HG02759 (cell line): ENCODE data around the gene CTBP2.
"Not testable (repeated sequence)": the region's sequence is repeated elsewhere in the genome, so short reads cannot be mapped to it uniquely, and the experiment has no call there.

Source experiments
- ATAC-seq: cut with Tn5 transposase; IDR thresholded peaks from one replicate; pipeline ENCODE4 v1.9.1; 2021; ENCODE audit warnings: mild to moderate bottlenecking, moderate library complexity; ENCODE audit not compliant: unreplicated experiment

Gene CTBP2

GRCh38 chr10:125089469-125089868 lies 70.9 kb downstream of the CTBP2 start:
- ATAC-seq = no peak

DNA sequence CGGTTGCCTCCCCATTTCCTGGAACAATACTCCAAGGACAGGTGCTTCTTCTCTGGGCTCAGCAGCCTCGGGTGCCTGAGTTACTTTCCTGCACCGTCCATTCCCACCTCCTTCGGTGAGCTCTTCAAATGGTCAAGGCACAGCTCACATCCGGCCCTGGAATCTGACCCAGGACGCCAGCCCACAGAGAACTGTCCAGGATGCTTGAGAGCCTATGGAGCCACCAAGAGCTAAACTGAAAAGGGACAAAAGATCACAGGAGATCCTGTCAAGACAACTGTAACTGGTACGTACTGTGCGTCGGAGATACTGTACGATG lies 72.5 kb downstream of the CTBP2 start:
- ATAC-seq = no peak

GRCh38 chr10:125087191-125087896 lies 73.0 kb downstream of the CTBP2 start:
- ATAC-seq = no peak

- ATAC-seq = no peak
Observed at GRCh38 chr10:125086691-125087090, 73.7 kb downstream of the CTBP2 start.

GRCh38 chr10:125085258-125086054 lies 74.9 kb downstream of the CTBP2 start:
- no peak for ATAC-seq

DNA sequence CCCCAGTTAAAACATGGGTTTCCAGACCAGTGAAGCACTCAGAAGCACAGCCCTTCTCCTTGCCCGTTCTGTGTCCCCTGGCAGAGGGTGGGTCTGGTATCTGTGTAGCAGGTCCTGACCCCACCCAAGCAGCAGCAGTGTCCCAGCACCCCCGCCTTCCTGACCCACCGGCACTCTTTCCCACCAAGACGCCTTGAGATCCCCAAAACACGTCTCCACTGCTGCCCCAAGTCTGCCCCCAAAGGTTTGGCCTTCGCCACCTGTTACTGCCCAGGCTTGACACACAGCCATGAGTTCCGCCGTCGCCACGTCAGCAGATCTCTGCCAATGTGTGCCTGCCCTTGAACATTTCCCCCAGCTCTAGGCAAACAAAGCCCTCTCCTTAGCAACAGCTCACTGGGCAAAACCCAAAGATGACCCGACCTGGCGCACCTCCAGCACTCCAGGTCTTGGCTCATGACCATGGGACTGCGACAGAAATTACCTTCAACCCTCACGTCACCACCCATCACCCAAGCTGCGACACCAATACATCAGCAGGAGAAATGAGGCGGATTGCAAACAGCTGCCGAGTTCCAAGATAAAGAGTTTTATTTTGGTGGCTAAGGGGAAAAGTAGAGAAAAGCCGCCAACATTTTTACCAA lies 75.6 kb downstream of the CTBP2 start:
- no peak for ATAC-seq

DNA sequence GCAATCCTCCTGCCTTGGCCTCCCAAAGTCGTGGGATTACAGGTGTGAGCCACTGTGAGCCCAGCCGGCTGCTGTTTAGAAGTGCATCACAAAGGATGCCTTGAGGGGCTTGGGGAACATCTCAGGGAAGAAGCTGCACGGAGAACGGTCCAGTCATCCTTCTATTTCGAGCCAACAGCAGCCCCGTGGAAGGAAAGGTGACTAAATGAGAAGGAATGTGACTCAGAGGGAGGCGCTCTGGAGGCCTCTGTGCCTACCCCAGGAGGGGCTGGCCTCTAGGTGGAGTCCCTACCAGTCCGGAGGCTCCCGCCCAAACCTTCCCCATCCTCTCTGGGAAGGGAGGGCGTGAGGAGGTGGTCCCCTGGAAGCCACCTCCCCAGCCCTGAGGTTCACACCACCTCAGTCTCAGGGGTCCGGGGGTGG lies 76.2 kb downstream of the CTBP2 start:
- no peak for ATAC-seq

- no peak for ATAC-seq
Observed at GRCh38 chr10:125083576-125083920, 76.8 kb downstream of the CTBP2 start.

GRCh38 chr10:125082881-125083575 lies 77.3 kb downstream of the CTBP2 start:
- no peak for ATAC-seq

GRCh38 chr10:125082471-125082870 lies 77.9 kb downstream of the CTBP2 start:
- ATAC-seq = not testable (repeated sequence)

GRCh38 chr10:125081931-125082330 lies 78.4 kb downstream of the CTBP2 start:
- no peak for ATAC-seq

- no peak for ATAC-seq
Observed at GRCh38 chr10:125080984-125081383, 79.4 kb downstream of the CTBP2 start.

DNA sequence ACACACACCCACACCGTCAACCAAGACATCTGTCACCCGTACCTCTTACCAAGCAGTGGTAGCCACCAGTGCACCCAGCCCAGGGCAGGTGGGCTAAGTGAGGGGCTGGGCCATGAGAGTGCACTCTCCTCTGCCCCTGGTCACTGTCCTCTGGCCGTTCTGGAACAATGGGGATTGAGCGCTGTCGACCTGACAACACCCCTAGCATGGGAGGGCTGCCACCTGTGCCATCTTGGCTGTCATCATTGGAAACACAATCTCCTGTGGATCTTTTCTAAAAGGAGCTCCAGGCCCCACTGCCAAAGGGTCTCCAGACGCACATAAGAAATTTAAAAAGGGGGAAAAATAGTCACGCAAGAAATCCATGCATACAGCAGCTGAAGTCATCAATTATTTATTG lies 80.1 kb downstream of the CTBP2 start:
- no peak for ATAC-seq

DNA sequence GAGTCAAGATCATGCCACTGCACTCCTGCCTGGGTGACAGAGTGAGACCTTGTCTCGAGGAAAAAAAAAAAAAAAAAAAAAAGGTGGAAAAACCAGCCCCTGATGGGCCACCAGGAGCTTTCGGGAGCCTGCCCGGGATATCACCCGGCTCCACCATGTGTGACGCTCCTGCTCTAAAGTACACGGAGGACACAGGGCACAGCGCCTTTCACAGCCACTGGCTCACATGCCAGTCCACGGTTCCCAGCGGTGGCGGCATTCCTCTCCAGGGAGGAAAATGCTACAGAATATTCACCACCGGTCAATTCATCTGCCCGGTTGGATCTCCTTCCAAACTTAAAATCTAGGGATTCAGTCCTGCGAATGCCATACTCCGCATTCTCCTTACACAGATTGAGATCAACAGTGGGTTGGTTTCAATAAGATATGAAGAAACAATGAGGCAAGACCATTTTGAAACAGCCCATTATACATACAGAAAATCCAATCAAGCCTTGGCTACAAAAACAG lies 81.2 kb downstream of the CTBP2 start:
- ATAC-seq = no peak

DNA sequence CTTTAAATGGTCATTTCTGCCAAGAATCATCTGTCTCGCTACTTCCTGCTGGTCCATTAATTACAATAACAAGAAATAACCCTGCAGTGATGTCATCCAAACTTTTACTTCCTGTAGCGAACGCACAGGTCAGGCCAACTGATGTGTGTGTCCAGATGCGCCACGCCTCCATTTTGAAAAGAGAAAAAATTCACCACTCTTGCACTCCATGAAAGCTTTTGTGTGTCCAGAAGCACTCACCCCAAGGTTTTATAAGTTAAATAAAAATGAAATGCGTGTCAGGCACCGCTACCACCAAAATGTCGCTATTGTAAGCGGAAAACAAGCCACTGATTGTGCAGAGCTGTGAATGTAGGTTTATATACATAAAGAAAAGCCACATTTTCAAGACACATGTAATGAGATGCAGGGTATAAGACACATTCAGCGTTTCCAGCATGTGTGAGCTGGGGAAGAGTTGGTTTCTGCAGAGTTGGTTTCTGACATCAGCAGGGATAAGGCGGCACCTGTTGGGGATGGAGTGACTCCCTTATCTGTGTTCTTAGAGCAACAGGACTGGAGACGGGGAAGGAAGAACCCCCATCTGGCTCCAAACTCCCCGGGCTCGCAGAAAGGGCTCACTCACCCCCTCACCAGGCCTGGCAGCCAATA lies 83.3 kb downstream of the CTBP2 start:
- ATAC-seq = no peak

GRCh38 chr10:125076121-125076825 lies 84.1 kb downstream of the CTBP2 start:
- no peak for ATAC-seq

DNA sequence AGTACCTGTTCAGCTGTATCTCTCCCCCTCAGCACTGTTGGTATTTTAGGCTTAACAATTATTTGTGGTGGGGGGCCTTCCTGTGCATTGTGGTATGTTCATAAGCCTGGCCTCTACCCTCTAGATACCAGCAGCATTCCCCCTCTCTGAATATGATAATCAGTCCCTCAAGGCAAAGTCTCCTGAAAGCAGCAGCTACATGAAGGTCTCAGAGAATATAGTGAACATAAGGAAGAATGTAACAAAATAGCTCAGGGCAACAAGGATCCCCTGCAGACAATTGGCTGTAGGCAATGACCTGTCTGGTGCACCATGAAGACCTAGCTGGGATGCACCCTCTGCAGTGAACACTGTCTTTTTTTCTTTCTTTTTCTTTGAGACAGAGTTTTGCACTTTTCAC lies 86.4 kb downstream of the CTBP2 start:
- no peak for ATAC-seq

DNA sequence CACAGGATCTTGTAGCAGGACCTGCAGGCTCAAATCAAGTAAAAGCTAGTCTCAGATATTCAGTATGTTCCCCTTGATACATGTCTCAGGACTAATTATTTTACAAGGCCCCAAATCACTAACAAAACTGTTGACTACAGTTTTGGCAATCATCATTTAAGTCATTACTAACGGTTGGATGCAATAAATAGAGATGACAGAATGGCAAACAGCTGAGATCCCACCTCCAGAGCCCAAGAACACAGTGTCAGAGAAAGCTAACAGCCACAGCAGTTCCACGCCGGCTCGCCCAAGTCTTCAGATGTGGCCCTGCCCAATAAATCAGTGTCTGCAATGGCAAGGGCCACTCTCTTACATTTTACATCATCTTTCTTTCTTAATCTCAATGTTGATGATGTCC lies 87.6 kb downstream of the CTBP2 start:
- ATAC-seq = no peak

DNA sequence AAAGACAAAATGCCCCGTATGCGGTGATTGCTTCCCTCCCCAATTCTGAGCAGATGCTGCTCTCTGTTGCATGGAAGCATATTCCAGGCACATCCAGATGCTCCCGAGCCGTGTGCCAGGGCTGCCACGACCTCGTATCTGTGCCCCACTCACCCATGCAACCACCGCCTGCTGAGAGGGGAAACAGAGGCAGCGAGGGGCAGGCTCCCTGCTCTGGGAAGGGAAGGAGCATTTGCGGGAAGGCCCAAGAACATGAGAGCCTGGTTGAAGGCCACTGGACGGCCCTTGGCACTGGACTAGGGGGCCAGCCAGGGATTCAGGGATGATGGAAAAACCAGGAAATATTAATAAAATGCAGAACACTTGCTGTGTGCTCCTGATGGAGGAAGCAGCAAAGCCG lies 89.4 kb downstream of the CTBP2 start:
- ATAC-seq = no peak

DNA sequence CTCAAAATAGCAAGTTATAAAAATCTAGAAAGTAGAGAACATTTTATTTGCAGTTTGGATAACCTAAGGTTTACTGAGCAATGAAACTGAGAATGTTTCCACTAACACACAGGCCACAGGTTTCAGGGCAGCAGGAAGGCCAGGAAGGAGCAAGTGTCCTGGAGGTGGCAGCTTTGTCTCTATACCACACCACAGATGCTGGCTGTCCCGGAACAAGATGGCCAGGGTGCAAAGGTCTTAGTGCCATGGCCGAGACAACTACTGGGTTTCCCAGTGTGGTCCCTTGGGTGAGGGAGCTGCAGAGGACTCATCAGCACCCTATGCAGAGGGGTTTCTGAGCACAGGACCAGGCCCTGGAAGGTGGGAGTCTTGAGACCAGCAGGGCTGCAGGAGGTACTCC lies 92.0 kb downstream of the CTBP2 start:
- ATAC-seq = no peak
